CD4-positive, alpha-beta T cell treated with Interferon gamma for 1 hour (primary cell): ENCODE measurements around the gene MYH6.
"Not testable (repeated sequence)": the region's sequence is repeated elsewhere in the genome, so short reads cannot be mapped to it uniquely, and the experiment has no call there.

ENCODE experiments used
- DNase-seq: peaks from one replicate; pipeline ENCODE4 v3.0.0-alpha.2; 2020

Gene MYH6

GRCh38 chr14:23414254-23414653, 6.2 kb upstream of the MYH6 start:
- DNase-seq, result no peak

GRCh38 chr14:23413681-23414080, 5.6 kb upstream of the MYH6 start:
- DNase-seq, result no peak

GRCh38 chr14:23411563-23412525, 3.8 kb upstream of the MYH6 start:
- DNase-seq, result no peak

GRCh38 chr14:23409966-23410635, 2.0 kb upstream of the MYH6 start:
- no peak for DNase-seq

- DNase-seq, result no peak
Measured at GRCh38 chr14:23409475-23409874, 1.4 kb upstream of the MYH6 start.

GRCh38 chr14:23408307-23408630, 196 bp upstream of the MYH6 start:
- DNase-seq, result no peak

GRCh38 chr14:23406725-23407355, 1.2 kb downstream of the MYH6 start:
- DNase-seq, result no peak

GRCh38 chr14:23406244-23406643, 1.8 kb downstream of the MYH6 start:
- DNase-seq, result no peak

GRCh38 chr14:23405516-23406025, 2.5 kb downstream of the MYH6 start:
- no peak for DNase-seq

GRCh38 chr14:23405096-23405495, 3.0 kb downstream of the MYH6 start:
- no peak for DNase-seq

GRCh38 chr14:23404331-23404900, 3.7 kb downstream of the MYH6 start:
- no peak for DNase-seq

- DNase-seq, result no peak
Measured at GRCh38 chr14:23403908-23404307, 4.2 kb downstream of the MYH6 start.

- no peak for DNase-seq
Measured at GRCh38 chr14:23403139-23403438, 5.0 kb downstream of the MYH6 start.

- no peak for DNase-seq
Measured at GRCh38 chr14:23402296-23403138, 5.6 kb downstream of the MYH6 start.

- DNase-seq, result no peak
Measured at GRCh38 chr14:23401291-23401690, 6.8 kb downstream of the MYH6 start.

- not testable (repeated sequence) for DNase-seq
Measured at GRCh38 chr14:23400496-23401149, 7.5 kb downstream of the MYH6 start.

GRCh38 chr14:23399591-23399990, 8.5 kb downstream of the MYH6 start:
- DNase-seq, result no peak

GRCh38 chr14:23399136-23399535, 8.9 kb downstream of the MYH6 start:
- DNase-seq, result no peak

- DNase-seq, result no peak
Measured at GRCh38 chr14:23398348-23398747, 9.7 kb downstream of the MYH6 start.

GRCh38 chr14:23396781-23397407, 11.2 kb downstream of the MYH6 start:
- DNase-seq, result no peak

- DNase-seq, result no peak
Measured at GRCh38 chr14:23396126-23396525, 11.9 kb downstream of the MYH6 start.
